ENCODE measurements around the gene TYRO3. TPM values are rescaled to one million over a fixed set of nuclear protein-coding genes. Genes with fewer than 3 reads are reported as not detected.

Gene TYRO3
- polyA plus RNA-seq, 1 of the 3 experiments (the other 2 are of a cell fraction): 8.7 TPM

GRCh38 chr15:41557673-41558399, 1.2 kb upstream of the TYRO3 start:
- H3K9me3 ChIP-seq: no peaks in the 10 kb centered on the region
- H3K27me3 ChIP-seq (ENCODE audit: insufficient read depth): no peaks in the 10 kb centered on the region
- TF ChIP-seq FOSL2 (IDR thresholded peaks at IDR 0.05; ENCODE audit: borderline replicate concordance, low read depth) (no peak), RXRA (IDR thresholded peaks at IDR 0.05; ENCODE audit: borderline replicate concordance, low read depth) (no peak), MAX (IDR thresholded peaks at IDR 0.05; ENCODE audit: low read depth) (peak; percentile 38), CTCF (IDR thresholded peaks at IDR 0.05) (peak; percentile 99), NRF1 (IDR thresholded peaks at IDR 0.05; ENCODE audit: low read depth, low read length) (no peak), REST (IDR thresholded peaks at IDR 0.05; ENCODE audit: low read depth, low read length) (no peak), FOXJ3 (CRISPR knock-in tag; IDR thresholded peaks at IDR 0.05) (peak; percentile 67), RAD21 (IDR thresholded peaks at IDR 0.05; ENCODE audit: low read length) (peak; percentile 84), TCF12 (IDR thresholded peaks at IDR 0.05) (no peak), TEAD4 (IDR thresholded peaks at IDR 0.05; ENCODE audit: borderline replicate concordance, insufficient read depth) (no peak), POLR2AphosphoS5 (IDR thresholded peaks at IDR 0.05; ENCODE audit: low read depth, low read length) (no peak), GATA2 (CRISPR knock-in tag; IDR thresholded peaks at IDR 0.05) (peak; percentile 8; the same call in 1 of the 2 replicates), NFIC (IDR thresholded peaks at IDR 0.05; ENCODE audit: borderline replicate concordance) (no peak), MXI1 (IDR thresholded peaks at IDR 0.05; ENCODE audit: low read depth, low read length) (peak; percentile 74), EP300 (IDR thresholded peaks at IDR 0.05; ENCODE audit: borderline replicate concordance in 1 of 2, low read depth in 1 of 2, low read length in 1 of 2) (0 out of 4 replicates have a peak, but pooled peaks of 1 of the 2 experiments have one; percentile 17), PBX3 (IDR thresholded peaks at IDR 0.05) (no peak), GABPA (IDR thresholded peaks at IDR 0.05; ENCODE audit: low read depth) (no peak), SMC3 (IDR thresholded peaks at IDR 0.05; ENCODE audit: low read depth, low read length) (peak; percentile 81), CHD2 (IDR thresholded peaks at IDR 0.05; ENCODE audit: low read length, partially characterized antibody) (no peak)
- POLR2A ChIA-PET: interaction anchor here (0.5 to 2.2 kb wide), 4 partner anchors 14 to 268 kb away, joined by 3 to 16 read pairs (median 3); partner anchors contain the start of genes MAPKBP1 and RPAP1
- peak; percentile 89 for DNase-seq
- peak overlapping the region; percentile 83 for H3K4me2 ChIP-seq
- H3K9ac ChIP-seq: peak overlapping the region; percentile 47; the same call in 1 of the 2 replicates
- H3K4me3 ChIP-seq (ENCODE audit: low read depth in 2 of 2, low read length in 1 of 2): peak overlapping the region; percentile 58 to 60
- H3K4me1 ChIP-seq (ENCODE audit: control insufficient read depth in 1 of 2, insufficient read depth in 2 of 2, low read depth in 1 of 2, low read length in 1 of 2): peaks cover 4 to 21% of the 10 kb centered on the region in 2 experiments; a peak in 3 of 4 replicates
- H3F3A ChIP-seq (replicated peaks; ENCODE audit: insufficient read depth): peaks cover 23% of the 10 kb centered on the region
- no peaks in the 10 kb centered on the region for H3K79me2 ChIP-seq (ENCODE audit: insufficient read depth)
- no peaks in the 10 kb centered on the region for H3K36me3 ChIP-seq (replicated peaks in 1 of 2; ENCODE audit: control insufficient read depth in 1 of 2, insufficient read depth in 2 of 2, low read length in 1 of 2)
- no peaks in the 10 kb centered on the region for H3K9me2 ChIP-seq
- 11% methylated on average over 7 of the region's 7 CpGs for whole genome bisulfite sequencing (ENCODE audit: low lambda C conversion rate)
- H2AFZ ChIP-seq (ENCODE audit: low read depth): peak overlapping the region; percentile 64; the same call in 1 of the 2 replicates
- peak overlapping the region; percentile 30 to 45 for H3K27ac ChIP-seq (ENCODE audit: low read depth in 2 of 2, low read length in 1 of 2)
- no peaks in the 10 kb centered on the region for H4K20me1 ChIP-seq (ENCODE audit: insufficient read depth)
- CTCF ChIA-PET: interaction anchor here (0.6 to 2.6 kb wide), 49 partner anchors 9 to 415 kb away, joined by 3 to 20 read pairs (median 4); partner anchors contain the start of genes MGA and RPAP1
